BE2C (cell line): ENCODE measurements around the gene ZNF99. TPM values are rescaled to one million over a fixed set of nuclear protein-coding genes. Genes with fewer than 3 reads are reported as not detected.

ENCODE experiments used
- DNase-seq: peaks from one replicate; pipeline ENCODE4 v3.0.0-alpha.2; 2020
- H3K27me3 ChIP-seq: fragments of 250-450 bp; sonication (Bioruptor Pico); 2 replicates; pipeline ENCODE4 v1.5.1; 2020; ENCODE audit warnings: mild to moderate bottlenecking
- H3K36me3 ChIP-seq: fragments of 250-450 bp; sonication (Bioruptor Pico); 2 replicates; pipeline ENCODE4 v1.5.1; 2020; ENCODE audit warnings: mild to moderate bottlenecking
- H3K4me1 ChIP-seq: fragments of 250-450 bp; sonication (Bioruptor Pico); 2 replicates; pipeline ENCODE4 v1.5.1; 2020
- H3K4me3 ChIP-seq: 2 replicates; pipeline ENCODE4 v1.5.1; 2011; ENCODE audit warnings: low read depth, low read length
- H3K9me3 ChIP-seq: fragments of 250-450 bp; sonication (Bioruptor Pico); 2 replicates; pipeline ENCODE4 v1.5.1; 2020
- CTCF ChIP-seq: IDR thresholded peaks from 2 replicates; pipeline ENCODE4 v1.5.1; 2012; ENCODE audit warnings: mild to moderate bottlenecking, low read depth, low read length
- polyA plus RNA-seq: library from polyadenylated mRNA; unstranded; fragments of >200 nt; gene quantifications from one replicate; pipeline ENCODE4 v1.2.1, GENCODE V29; 2012; ENCODE audit warnings: low read depth, missing spikeins; ENCODE audit not compliant: insufficient read length, insufficient read depth

Gene ZNF99
- 0.08 TPM for polyA plus RNA-seq

- Histone ChIP-seq H3K4me3 (no peak within 1 kb of the TSS), H3K27me3 (no peaks in the 10 kb centered on the region), H3K9me3 (no peaks in the 10 kb centered on the region), H3K36me3 (no peaks in the 10 kb centered on the region), H3K4me1 (no peaks in the 10 kb centered on the region)
- peak; percentile 7 for DNase-seq
- TF ChIP-seq CTCF: no peak
Observed at GRCh38 chr19:22783651-22784410, at the start of gene ZNF99. Gene ZNF99, minus strand, starts transcription at chr19:22784151. Its CDS starts 135 bp downstream, at chr19:22784016.

GRCh38 chr19:22832031-22832762, 48.2 kb upstream of the ZNF99 start, which contains the start of gene ZNF723:
Gene ZNF723, plus strand, starts transcription at chr19:22832291. Its CDS starts 89 bp downstream, at chr19:22832380.
- no peak for DNase-seq
- no peaks in the 10 kb centered on the region for H3K9me3 ChIP-seq
- TF ChIP-seq CTCF: no peak

GRCh38 chr19:22831211-22831610, 47.3 kb upstream of the ZNF99 start:
- Histone ChIP-seq H3K36me3 (no peaks in the 10 kb centered on the region), H3K9me3 (no peaks in the 10 kb centered on the region; the same call in 1 of the 2 replicates), H3K27me3 (no peaks in the 10 kb centered on the region), H3K4me1 (no peaks in the 10 kb centered on the region), H3K4me3 (no peak overlapping the region)
- TF ChIP-seq CTCF: no peak
- no peak for DNase-seq

More at GRCh38 chr19:22832031-22832762, 48.2 kb upstream of the ZNF99 start, which contains the start of gene ZNF723:
- H3K27me3 ChIP-seq: no peaks in the 10 kb centered on the region
- no peak within 1 kb of the TSS for H3K4me3 ChIP-seq
- no peaks in the 10 kb centered on the region for H3K36me3 ChIP-seq
- no peaks in the 10 kb centered on the region for H3K4me1 ChIP-seq

- no peak for TF ChIP-seq CTCF
- Histone ChIP-seq H3K4me3 (no peak overlapping the region), H3K36me3 (no peaks in the 10 kb centered on the region), H3K27me3 (no peaks in the 10 kb centered on the region), H3K4me1 (no peaks in the 10 kb centered on the region), H3K9me3 (peaks cover 5% of the 10 kb centered on the region)
- DNase-seq: no peak
Observed at GRCh38 chr19:22814124-22814523, 30.2 kb upstream of the ZNF99 start.

- Histone ChIP-seq H3K36me3 (no peaks in the 10 kb centered on the region), H3K9me3 (no peaks in the 10 kb centered on the region; the same call in none of the 2 replicates), H3K4me3 (no peak overlapping the region), H3K27me3 (no peaks in the 10 kb centered on the region), H3K4me1 (no peaks in the 10 kb centered on the region)
- DNase-seq: no peak
- no peak for TF ChIP-seq CTCF
Observed at GRCh38 chr19:22807061-22807835, 23.3 kb upstream of the ZNF99 start.
